ENCODE data around the gene PRRG2. TPM values are rescaled to one million over a fixed set of nuclear protein-coding genes. Genes with fewer than 3 reads are reported as not detected.

The PRRG2 gene
- total RNA-seq, 1 experiment from 2014 or later: 0.64 TPM

- in situ Hi-C loops (cut with HindIII; ENCODE audit: low pct_unique_long_range_greater_than_20kb, low sequenced_read_pairs) (no loop called here), intact Hi-C loops (cut with micrococcal nuclease; ENCODE audit: unreplicated experiment) (no loop called here)
- no peak for ATAC-seq
- ChIA-PET POLR2A (interaction anchor here (0.9 kb wide), 1 partner anchor 12 kb away, joined by 3 read pairs; the partner anchor contains the start of gene SCAF1), CTCF (no interaction called here)
- no peaks in the 10 kb centered on the region for H3K36me3 ChIP-seq (ENCODE audit: control insufficient read depth, insufficient read depth, low read length)
- no peaks in the 10 kb centered on the region for H3K27me3 ChIP-seq (ENCODE audit: control insufficient read depth, insufficient read depth, low read length)
- BruUV-seq (replicated peaks): no TSS peak
- no peak for DNase-seq (ENCODE audit: low read depth, low spot score)
- H3K27ac ChIP-seq (ENCODE audit: low read length): no peak overlapping the region
- H3K4me3 ChIP-seq (ENCODE audit: low read depth in 2 of 2, low read length in 2 of 2): no peak overlapping the region
- H3K9me3 ChIP-seq (ENCODE audit: control insufficient read depth, insufficient read depth, low read depth, low read length): no peaks in the 10 kb centered on the region
- no peaks in the 10 kb centered on the region for H3K4me1 ChIP-seq (ENCODE audit: control insufficient read depth, insufficient read depth, low read length)
- TF ChIP-seq CTCF (IDR thresholded peaks at IDR 0.05) (no peak), TCF7L2 (IDR thresholded peaks at IDR 0.05; ENCODE audit: low read depth, low read length) (no peak), REST (IDR thresholded peaks at IDR 0.05; ENCODE audit: insufficient read depth in 1 of 2, low read depth in 2 of 2, low read length in 1 of 2) (no peak), SIN3A (IDR thresholded peaks at IDR 0.05; ENCODE audit: borderline replicate concordance, insufficient read depth, low read depth, low read length) (no peak), POLR2AphosphoS5 (IDR thresholded peaks at IDR 0.05; ENCODE audit: low read depth, low read length) (no peak)
Measured at GRCh38 chr19:49629659-49630058, 48.5 kb downstream of the PRRG2 start.

GRCh38 chr19:49631014-49631588, 50.0 kb downstream of the PRRG2 start:
- ATAC-seq (0 out of 2 replicates have a peak, but pooled peaks have one; percentile 30), DNase-seq (ENCODE audit: low read depth, low spot score) (no peak)
- TF ChIP-seq SIN3A (IDR thresholded peaks at IDR 0.05; ENCODE audit: borderline replicate concordance, insufficient read depth, low read depth, low read length) (no peak), POLR2AphosphoS5 (IDR thresholded peaks at IDR 0.05; ENCODE audit: low read depth, low read length) (peak; percentile 35; the same call in 1 of the 2 replicates), CTCF (IDR thresholded peaks at IDR 0.05) (no peak)
- in situ Hi-C loops (cut with HindIII; ENCODE audit: low pct_unique_long_range_greater_than_20kb, low sequenced_read_pairs): no loop called here
- ChIA-PET POLR2A (interaction anchor here (1.2 kb wide), 1 partner anchor 9 kb away, joined by 5 read pairs; the partner anchor contains the start of gene RRAS), CTCF (interaction anchor here (0.6 to 0.9 kb wide), 2 partner anchors 9 to 61 kb away, joined by 3 read pairs; no protein-coding TSS in a partner anchor)
- Histone ChIP-seq H3K4me1 (ENCODE audit: control insufficient read depth, insufficient read depth, low read length) (no peaks in the 10 kb centered on the region), H3K4me3 (ENCODE audit: low read depth in 2 of 2, low read length in 2 of 2) (no peak overlapping the region), H3K27ac (ENCODE audit: low read length) (no peak overlapping the region), H3K27me3 (ENCODE audit: control insufficient read depth, insufficient read depth, low read length) (no peaks in the 10 kb centered on the region), H3K36me3 (ENCODE audit: control insufficient read depth, insufficient read depth, low read length) (no peaks in the 10 kb centered on the region), H3K9me3 (ENCODE audit: control insufficient read depth, insufficient read depth, low read depth, low read length) (no peaks in the 10 kb centered on the region)
- intact Hi-C loops (cut with micrococcal nuclease; ENCODE audit: unreplicated experiment): no loop called here
- BruUV-seq (replicated peaks): TSS peak; percentile 73
